SK-N-SH (cell line): ENCODE results near the gene NKX1-1. TPM values are rescaled to one million over a fixed set of nuclear protein-coding genes. Genes with fewer than 3 reads are reported as not detected.

Experiments used
- CTCF ChIA-PET: fragments of 300-600, 350-600 bp; formaldehyde crosslinking; extraction: SDS; loops from one replicate; lab custom pipeline; 2021; lab: Yijun Ruan, JAX
- POLR2A ChIA-PET: fragments of 350-600 bp; sonication (Branson Sonifier 250); formaldehyde crosslinking; extraction: SDS; loops from one replicate; lab custom pipeline; 2020; ENCODE audit warnings: antibody characterized with exemption, inconsistent platforms; lab: Yijun Ruan, JAX
- DNase-seq: peaks from one replicate; pipeline ENCODE4 v3.0.0; 2012
- H2AFZ ChIP-seq: fragments of 200-600 bp; sonication (generic); 2 replicates; pipeline ENCODE4 v1.8.1; 2016; ENCODE audit warnings: antibody characterized with exemption, mild to moderate bottlenecking, low read depth
- H3F3A ChIP-seq: fragments of 200-600 bp; sonication (generic); replicated peaks from 2 replicates; pipeline ENCODE3; 2016; ENCODE audit warnings: antibody characterized with exemption, mild to moderate bottlenecking; ENCODE audit not compliant: insufficient read depth
- H3K27ac ChIP-seq, 2 experiments: fragments of 200-500 bp in 1 of 2; fragments of 200-600 bp in 1 of 2; sonication (Bioruptor generic) in 1 of 2; sonication (generic), shearing (Covaris generic) in 1 of 2; 2 replicates each; pipeline versions ENCODE4 v1.5.1 to v1.6.1; 2014 to 2016; ENCODE audit warnings: low read depth in 2 of 2, inconsistent platforms in 1 of 2, low read length in 1 of 2, mild to moderate bottlenecking in 1 of 2, mixed read lengths in 1 of 2
- H3K27me3 ChIP-seq: fragments of 200-600 bp; sonication (generic), shearing (Covaris generic); 2 replicates; pipeline ENCODE4 v1.6.1; 2016; ENCODE audit warnings: mixed run types; ENCODE audit not compliant: insufficient read depth
- H3K36me3 ChIP-seq, 2 experiments: fragments of 200-500 bp in 1 of 2; fragments of 200-600 bp in 1 of 2; sonication (Bioruptor generic) in 1 of 2; sonication (generic) in 1 of 2; replicated peaks in 1 of 2; 2 replicates each; pipeline versions ENCODE3 to v1.5.1; 2014 to 2016; ENCODE audit warnings: low read length in 1 of 2, mild to moderate bottlenecking in 1 of 2; ENCODE audit not compliant: insufficient read depth in 2 of 2, control insufficient read depth in 1 of 2
- H3K4me1 ChIP-seq, 2 experiments: fragments of 200-500 bp in 1 of 2; fragments of 200-600 bp in 1 of 2; sonication (Bioruptor generic) in 1 of 2; sonication (generic), shearing (Covaris generic) in 1 of 2; 2 replicates each; pipeline versions ENCODE4 v1.5.1 to v1.6.1; 2014 to 2016; ENCODE audit warnings: low read depth in 1 of 2, low read length in 1 of 2, mixed run types in 1 of 2; ENCODE audit not compliant: insufficient read depth in 2 of 2, control insufficient read depth in 1 of 2
- H3K4me2 ChIP-seq: fragments of 200-600 bp; sonication (generic), shearing (Covaris generic); 2 replicates; pipeline ENCODE4 v1.6.1; 2017; ENCODE audit warnings: mixed run types
- H3K4me3 ChIP-seq, 2 experiments: fragments of 200-500 bp in 1 of 2; fragments of 200-600 bp in 1 of 2; sonication (Bioruptor generic) in 1 of 2; sonication (generic), shearing (Covaris generic) in 1 of 2; 2 replicates each; pipeline versions ENCODE4 v1.5.1 to v1.8.1; 2014 to 2016; ENCODE audit warnings: low read depth in 2 of 2, inconsistent platforms in 1 of 2, low read length in 1 of 2, mild to moderate bottlenecking in 1 of 2, mixed read lengths in 1 of 2, moderate library complexity in 1 of 2
- H3K79me2 ChIP-seq: fragments of 200-600 bp; sonication (generic); 2 replicates; pipeline ENCODE4 v1.8.1; 2017; ENCODE audit warnings: mild to moderate bottlenecking; ENCODE audit not compliant: insufficient read depth
- H3K9ac ChIP-seq: fragments of 200-600 bp; sonication (generic); 2 replicates; pipeline ENCODE4 v1.6.1; 2017; ENCODE audit warnings: mixed run types
- H3K9me2 ChIP-seq: fragments of 200-600 bp; sonication (generic); 2 replicates; pipeline ENCODE4 v1.6.1; 2017; ENCODE audit warnings: mixed run types
- H3K9me3 ChIP-seq: fragments of 200-600 bp; sonication (generic); 2 replicates; pipeline ENCODE4 v1.6.1; 2017; ENCODE audit warnings: mixed run types, mild to moderate bottlenecking, moderate library complexity
- H4K20me1 ChIP-seq: fragments of 200-600 bp; sonication (generic); 2 replicates; pipeline ENCODE4 v1.6.1; 2017; ENCODE audit warnings: mild to moderate bottlenecking, mixed run types; ENCODE audit not compliant: insufficient read depth
- ELF1 ChIP-seq: IDR thresholded peaks from 2 replicates; pipeline ENCODE4 v1.4.0; 2012
- EP300 ChIP-seq, 2 experiments: IDR thresholded peaks; 2 replicates each; pipeline versions ENCODE4 v1.4.0 to v1.6.1; 2012; ENCODE audit warnings: borderline replicate concordance in 1 of 2, low read depth in 1 of 2, low read length in 1 of 2
- EZH2phosphoT487 ChIP-seq: fragments of 200-600 bp; sonication (generic); IDR thresholded peaks from 2 replicates; pipeline ENCODE4 v1.6.1; 2017; ENCODE audit warnings: low read depth, mixed run types, mild to moderate bottlenecking, antibody characterized with exemption, moderate library complexity, borderline replicate concordance
- FOSL2 ChIP-seq: IDR thresholded peaks from 2 replicates; pipeline ENCODE4 v1.4.0; 2012; ENCODE audit warnings: low read depth, mild to moderate bottlenecking, moderate library complexity, borderline replicate concordance
- FOXJ3 ChIP-seq: sonication (generic); formaldehyde crosslinking; IDR thresholded peaks from 2 replicates; pipeline ENCODE4 v1.5.1; 2020; ENCODE audit warnings: mild to moderate bottlenecking, missing genetic modification reagents
- GABPA ChIP-seq: IDR thresholded peaks from 2 replicates; pipeline ENCODE4 v1.4.0; 2012; ENCODE audit warnings: low read depth, mild to moderate bottlenecking
- JUND ChIP-seq: IDR thresholded peaks from 2 replicates; pipeline ENCODE4 v1.4.0; 2012
- POLR2AphosphoS5 ChIP-seq: IDR thresholded peaks from 2 replicates; pipeline ENCODE4 v1.6.1; 2012; ENCODE audit warnings: low read depth, low read length
- RFX5 ChIP-seq: IDR thresholded peaks from 2 replicates; pipeline ENCODE4 v1.6.1; 2012; ENCODE audit warnings: mild to moderate bottlenecking, improper control_type of control experiment, low read length
- TAF1 ChIP-seq: IDR thresholded peaks from 2 replicates; pipeline ENCODE4 v1.6.1; 2012; ENCODE audit warnings: low read depth, mild to moderate bottlenecking, low read length, moderate library complexity, borderline replicate concordance
- TEAD4 ChIP-seq: IDR thresholded peaks from 2 replicates; pipeline ENCODE4 v1.4.0; 2012; ENCODE audit warnings: mild to moderate bottlenecking, borderline replicate concordance; ENCODE audit not compliant: insufficient read depth
- YY1 ChIP-seq: IDR thresholded peaks from 2 replicates; pipeline ENCODE4 v1.4.0; 2012; ENCODE audit warnings: low read depth, mild to moderate bottlenecking
- WGBS: methylation state at CpG from one replicate; pipeline ENCODE4 v1.1.6; 2017; ENCODE audit warnings: low lambda C conversion rate; 5-methylcytosine and 5-hydroxymethylcytosine counted together
- polyA plus RNA-seq, 3 experiments: library from polyadenylated mRNA; depleted of rRNA; stranded (reverse); fragments of >200 nt; gene quantifications; 2 replicates each; pipeline ENCODE4 v1.2.3, GENCODE V29; 2012
- TF ChIP-seq, protein P1 (sequence below): IDR thresholded peaks from 2 replicates; pipeline ENCODE4 v1.4.0; 2012; ENCODE audit warnings: low read depth
- TF ChIP-seq, protein P2 (sequence below): IDR thresholded peaks from 2 replicates; pipeline ENCODE4 v1.6.1; 2012; ENCODE audit warnings: mild to moderate bottlenecking, low read depth, low read length, moderate library complexity
- TF ChIP-seq, protein P3 (sequence below): IDR thresholded peaks from 2 replicates; pipeline ENCODE4 v1.4.0; 2012; ENCODE audit warnings: low read depth, borderline replicate concordance
- TF ChIP-seq, protein P4 (sequence below): IDR thresholded peaks from 2 replicates; pipeline ENCODE4 v1.4.0; 2012; ENCODE audit warnings: low read depth, borderline replicate concordance
- TF ChIP-seq, protein P5 (sequence below): fragments of 150-350 bp; IDR thresholded peaks from 2 replicates; pipeline ENCODE4 v1.6.1; 2017; ENCODE audit warnings: antibody characterized with exemption, low read length, low read depth, borderline replicate concordance

The NKX1-1 gene
- polyA plus RNA-seq, 1 of the 3 experiments (the other 2 are of a cell fraction) = not detected

DNA sequence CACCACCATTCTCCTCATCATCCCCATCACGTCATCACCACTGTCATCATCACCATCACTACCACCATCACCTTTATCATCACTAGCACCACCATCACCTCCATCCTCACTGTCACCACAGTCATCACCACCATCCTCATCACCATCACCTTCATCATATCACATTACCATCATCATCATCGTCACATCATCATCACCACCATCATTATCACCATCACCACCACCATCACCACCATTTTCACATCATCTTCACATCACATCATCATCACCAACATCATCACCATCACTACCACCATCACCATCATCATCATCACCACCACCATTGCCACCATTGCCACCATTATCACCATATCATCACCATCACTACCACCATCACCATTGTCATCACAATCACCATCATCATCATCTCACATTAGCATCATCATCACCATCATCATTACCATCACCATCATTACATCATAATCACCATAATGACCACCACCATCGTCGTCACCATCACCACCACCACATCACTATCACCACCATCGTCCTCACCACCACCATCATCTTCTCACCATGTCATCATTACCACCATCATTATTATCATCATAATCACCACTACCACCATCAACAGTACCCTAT, 46.3 kb upstream of the NKX1-1 start:
- no peak overlapping the region for H3K4me3 ChIP-seq
- H3F3A ChIP-seq = no peaks in the 10 kb centered on the region
- CTCF ChIA-PET = no interaction called here

More for the DNA sequence above, 46.3 kb upstream of the NKX1-1 start:
- Histone ChIP-seq H3K27me3 (no peaks in the 10 kb centered on the region; the same call in 1 of the 2 replicates), H2AFZ (no peak overlapping the region), H4K20me1 (no peaks in the 10 kb centered on the region), H3K27ac (no peak overlapping the region), H3K9ac (no peak overlapping the region), H3K9me3 (no peaks in the 10 kb centered on the region), H3K79me2 (no peaks in the 10 kb centered on the region), H3K9me2 (no peaks in the 10 kb centered on the region), H3K4me1 (no peaks in the 10 kb centered on the region), H3K36me3 (no peaks in the 10 kb centered on the region), H3K4me2 (no peak overlapping the region)
- WGBS = 16% methylated on average over 5 of the region's 5 CpGs
- POLR2A ChIA-PET = no interaction called here
- no peak for DNase-seq
- TF ChIP-seq, protein P1, sequence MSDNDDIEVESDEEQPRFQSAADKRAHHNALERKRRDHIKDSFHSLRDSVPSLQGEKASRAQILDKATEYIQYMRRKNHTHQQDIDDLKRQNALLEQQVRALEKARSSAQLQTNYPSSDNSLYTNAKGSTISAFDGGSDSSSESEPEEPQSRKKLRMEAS = no peak
- no peak for TF ChIP-seq FOXJ3 (CRISPR knock-in tag)
- TF ChIP-seq, protein P2, sequence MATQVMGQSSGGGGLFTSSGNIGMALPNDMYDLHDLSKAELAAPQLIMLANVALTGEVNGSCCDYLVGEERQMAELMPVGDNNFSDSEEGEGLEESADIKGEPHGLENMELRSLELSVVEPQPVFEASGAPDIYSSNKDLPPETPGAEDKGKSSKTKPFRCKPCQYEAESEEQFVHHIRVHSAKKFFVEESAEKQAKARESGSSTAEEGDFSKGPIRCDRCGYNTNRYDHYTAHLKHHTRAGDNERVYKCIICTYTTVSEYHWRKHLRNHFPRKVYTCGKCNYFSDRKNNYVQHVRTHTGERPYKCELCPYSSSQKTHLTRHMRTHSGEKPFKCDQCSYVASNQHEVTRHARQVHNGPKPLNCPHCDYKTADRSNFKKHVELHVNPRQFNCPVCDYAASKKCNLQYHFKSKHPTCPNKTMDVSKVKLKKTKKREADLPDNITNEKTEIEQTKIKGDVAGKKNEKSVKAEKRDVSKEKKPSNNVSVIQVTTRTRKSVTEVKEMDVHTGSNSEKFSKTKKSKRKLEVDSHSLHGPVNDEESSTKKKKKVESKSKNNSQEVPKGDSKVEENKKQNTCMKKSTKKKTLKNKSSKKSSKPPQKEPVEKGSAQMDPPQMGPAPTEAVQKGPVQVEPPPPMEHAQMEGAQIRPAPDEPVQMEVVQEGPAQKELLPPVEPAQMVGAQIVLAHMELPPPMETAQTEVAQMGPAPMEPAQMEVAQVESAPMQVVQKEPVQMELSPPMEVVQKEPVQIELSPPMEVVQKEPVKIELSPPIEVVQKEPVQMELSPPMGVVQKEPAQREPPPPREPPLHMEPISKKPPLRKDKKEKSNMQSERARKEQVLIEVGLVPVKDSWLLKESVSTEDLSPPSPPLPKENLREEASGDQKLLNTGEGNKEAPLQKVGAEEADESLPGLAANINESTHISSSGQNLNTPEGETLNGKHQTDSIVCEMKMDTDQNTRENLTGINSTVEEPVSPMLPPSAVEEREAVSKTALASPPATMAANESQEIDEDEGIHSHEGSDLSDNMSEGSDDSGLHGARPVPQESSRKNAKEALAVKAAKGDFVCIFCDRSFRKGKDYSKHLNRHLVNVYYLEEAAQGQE = no peak
- no peak for TF ChIP-seq POLR2AphosphoS5
- TF ChIP-seq EZH2phosphoT487 = no peak
- TF ChIP-seq, protein P3, sequence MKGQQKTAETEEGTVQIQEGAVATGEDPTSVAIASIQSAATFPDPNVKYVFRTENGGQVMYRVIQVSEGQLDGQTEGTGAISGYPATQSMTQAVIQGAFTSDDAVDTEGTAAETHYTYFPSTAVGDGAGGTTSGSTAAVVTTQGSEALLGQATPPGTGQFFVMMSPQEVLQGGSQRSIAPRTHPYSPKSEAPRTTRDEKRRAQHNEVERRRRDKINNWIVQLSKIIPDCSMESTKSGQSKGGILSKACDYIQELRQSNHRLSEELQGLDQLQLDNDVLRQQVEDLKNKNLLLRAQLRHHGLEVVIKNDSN = no peak
- no peak for TF ChIP-seq EP300 (IDR thresholded peaks at IDR 0.05; ENCODE audit: borderline replicate concordance in 1 of 2, low read depth in 1 of 2, low read length in 1 of 2)
- no peak for TF ChIP-seq YY1
- no peak for TF ChIP-seq TEAD4
- TF ChIP-seq TAF1 = no peak
- no peak for TF ChIP-seq GABPA
- no peak for TF ChIP-seq JUND
- TF ChIP-seq FOSL2 = no peak
- no peak for TF ChIP-seq RFX5
- TF ChIP-seq ELF1 = no peak
- TF ChIP-seq, protein P4, sequence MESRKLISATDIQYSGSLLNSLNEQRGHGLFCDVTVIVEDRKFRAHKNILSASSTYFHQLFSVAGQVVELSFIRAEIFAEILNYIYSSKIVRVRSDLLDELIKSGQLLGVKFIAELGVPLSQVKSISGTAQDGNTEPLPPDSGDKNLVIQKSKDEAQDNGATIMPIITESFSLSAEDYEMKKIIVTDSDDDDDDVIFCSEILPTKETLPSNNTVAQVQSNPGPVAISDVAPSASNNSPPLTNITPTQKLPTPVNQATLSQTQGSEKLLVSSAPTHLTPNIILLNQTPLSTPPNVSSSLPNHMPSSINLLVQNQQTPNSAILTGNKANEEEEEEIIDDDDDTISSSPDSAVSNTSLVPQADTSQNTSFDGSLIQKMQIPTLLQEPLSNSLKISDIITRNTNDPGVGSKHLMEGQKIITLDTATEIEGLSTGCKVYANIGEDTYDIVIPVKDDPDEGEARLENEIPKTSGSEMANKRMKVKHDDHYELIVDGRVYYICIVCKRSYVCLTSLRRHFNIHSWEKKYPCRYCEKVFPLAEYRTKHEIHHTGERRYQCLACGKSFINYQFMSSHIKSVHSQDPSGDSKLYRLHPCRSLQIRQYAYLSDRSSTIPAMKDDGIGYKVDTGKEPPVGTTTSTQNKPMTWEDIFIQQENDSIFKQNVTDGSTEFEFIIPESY = no peak
- TF ChIP-seq, protein P5, sequence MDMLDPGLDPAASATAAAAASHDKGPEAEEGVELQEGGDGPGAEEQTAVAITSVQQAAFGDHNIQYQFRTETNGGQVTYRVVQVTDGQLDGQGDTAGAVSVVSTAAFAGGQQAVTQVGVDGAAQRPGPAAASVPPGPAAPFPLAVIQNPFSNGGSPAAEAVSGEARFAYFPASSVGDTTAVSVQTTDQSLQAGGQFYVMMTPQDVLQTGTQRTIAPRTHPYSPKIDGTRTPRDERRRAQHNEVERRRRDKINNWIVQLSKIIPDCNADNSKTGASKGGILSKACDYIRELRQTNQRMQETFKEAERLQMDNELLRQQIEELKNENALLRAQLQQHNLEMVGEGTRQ = no peak
- TF ChIP-seq, all 33 proteins: peak for 0
